ENCODE measurements around the gene VKORC1L1.
A peak's percentile ranks its signal among the peaks of the same experiment; 100 is the strongest.
"Not testable (repeated sequence)": the region's sequence is repeated elsewhere in the genome, so short reads cannot be mapped to it uniquely, and the experiment has no call there.

The VKORC1L1 gene

GRCh38 chr7:65979583-65980477 lies 107.0 kb downstream of the VKORC1L1 start:
- no peak for DNase-seq

- no peak for DNase-seq
Measured at GRCh38 chr7:65980478-65981250, 107.8 kb downstream of the VKORC1L1 start.

- peak; percentile 74 for DNase-seq
Measured at GRCh38 chr7:65981965-65982792, 109.3 kb downstream of the VKORC1L1 start, which contains the start of gene GUSB. TSS of gene GUSB (minus strand) at chr7:65982213. CDS start at chr7:65982183, 30 bp downstream.

GRCh38 chr7:65983965-65984658 lies 111.2 kb downstream of the VKORC1L1 start:
- DNase-seq, result no peak

GRCh38 chr7:65988084-65988483 lies 115.2 kb downstream of the VKORC1L1 start:
- no peak for DNase-seq

- not testable (repeated sequence) for DNase-seq
Measured at GRCh38 chr7:65988503-65988902, 115.6 kb downstream of the VKORC1L1 start.

GRCh38 chr7:65989694-65990080 lies 116.8 kb downstream of the VKORC1L1 start:
- DNase-seq, result no peak

GRCh38 chr7:65991829-65992228 lies 119.0 kb downstream of the VKORC1L1 start:
- not testable (repeated sequence) for DNase-seq

GRCh38 chr7:65992526-65992925 lies 119.7 kb downstream of the VKORC1L1 start:
- no peak for DNase-seq

GRCh38 chr7:65994984-65995383 lies 122.1 kb downstream of the VKORC1L1 start:
- DNase-seq, result not testable (repeated sequence)

GRCh38 chr7:66000823-66001417 lies 128.0 kb downstream of the VKORC1L1 start:
- DNase-seq, result not testable (repeated sequence)

GRCh38 chr7:66005115-66005671 lies 132.3 kb downstream of the VKORC1L1 start:
- not testable (repeated sequence) for DNase-seq

- DNase-seq, result no peak
Measured at GRCh38 chr7:66007232-66007631, 134.4 kb downstream of the VKORC1L1 start.

All from T1000 (cell line).